ENCODE measurements around the gene MAG.

MAG gene

GRCh38 chr19:35321291-35321690 lies 29.3 kb downstream of the MAG start:
- no peak for DNase-seq

- no peak for DNase-seq
Observed at GRCh38 chr19:35322014-35322413, 30.1 kb downstream of the MAG start.

- peak; percentile 41 for DNase-seq
Observed at GRCh38 chr19:35327642-35328041, 35.7 kb downstream of the MAG start.

- no peak for DNase-seq
Observed at GRCh38 chr19:35328851-35329285, 36.9 kb downstream of the MAG start, which contains the start of gene CD22. CD22 (plus strand) TSS chr19:35329187; CDS start chr19:35332041, 2,854 bp downstream.

- DNase-seq = no peak
Observed at GRCh38 chr19:35329323-35329722, 37.4 kb downstream of the MAG start.

GRCh38 chr19:35330475-35330874 lies 38.5 kb downstream of the MAG start:
- no peak for DNase-seq

- no peak for DNase-seq
Observed at GRCh38 chr19:35331551-35332214, 39.7 kb downstream of the MAG start.

- no peak for DNase-seq
Observed at GRCh38 chr19:35332817-35333216, 40.9 kb downstream of the MAG start.

GRCh38 chr19:35334144-35334753 lies 42.3 kb downstream of the MAG start:
- DNase-seq = no peak

GRCh38 chr19:35336166-35336955 lies 44.4 kb downstream of the MAG start:
- no peak for DNase-seq

- DNase-seq = no peak
Observed at GRCh38 chr19:35337097-35337983, 45.4 kb downstream of the MAG start.

GRCh38 chr19:35337984-35338296 lies 46.0 kb downstream of the MAG start:
- no peak for DNase-seq

GRCh38 chr19:35340431-35340830 lies 48.5 kb downstream of the MAG start:
- DNase-seq = no peak

GRCh38 chr19:35341006-35341405 lies 49.0 kb downstream of the MAG start:
- DNase-seq = no peak

GRCh38 chr19:35341565-35342225 lies 49.7 kb downstream of the MAG start:
- no peak for DNase-seq

GRCh38 chr19:35342430-35342829 lies 50.5 kb downstream of the MAG start:
- peak; percentile 37 for DNase-seq

- DNase-seq = no peak
Observed at GRCh38 chr19:35344511-35345031, 52.6 kb downstream of the MAG start.

- DNase-seq = no peak
Observed at GRCh38 chr19:35345671-35346111, 53.7 kb downstream of the MAG start.

- DNase-seq = no peak
Observed at GRCh38 chr19:35346193-35347052, 54.5 kb downstream of the MAG start.

- DNase-seq = no peak
Observed at GRCh38 chr19:35347171-35347929, 55.4 kb downstream of the MAG start, which contains the start of gene FFAR1. FFAR1 (plus strand) TSS chr19:35347902; CDS start chr19:35351552, 3,650 bp downstream.
